LNCaP clone FGC (cell line): ENCODE measurements around the gene IQCE.

ENCODE experiments used
- DNase-seq: peaks from one replicate; pipeline ENCODE4 v3.0.0-alpha.2; 2011; ENCODE audit warnings: low read depth
- H3K4me3 ChIP-seq: 2 replicates; pipeline ENCODE4 v1.5.1; 2011; ENCODE audit warnings: mild to moderate bottlenecking, low read depth, low read length, control low read depth
- CTCF ChIP-seq: IDR thresholded peaks from 2 replicates; pipeline ENCODE4 v1.5.1; 2012; ENCODE audit warnings: mild to moderate bottlenecking; ENCODE audit not compliant: control insufficient read depth, insufficient read depth; ENCODE audit errors: extremely low read depth

IQCE gene

DNA sequence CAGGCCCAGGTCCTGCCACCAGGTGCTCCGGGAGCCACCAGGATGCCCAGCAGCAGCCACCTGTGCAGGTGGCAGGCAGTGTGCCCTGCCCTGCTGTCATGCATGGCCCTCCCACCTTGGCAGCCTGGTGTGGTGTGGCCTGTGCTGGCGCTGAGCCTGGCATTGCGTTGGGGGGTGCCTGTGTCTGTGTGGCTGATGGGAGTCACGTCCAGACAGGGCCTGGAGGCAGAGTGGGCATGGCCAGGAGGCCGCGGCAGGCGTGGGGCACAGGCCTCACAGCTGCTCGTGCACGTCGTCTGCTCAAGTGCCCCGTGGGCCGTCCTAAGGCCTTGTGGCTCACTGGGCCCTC is 81.7 kb downstream of the IQCE start:
- no peak for DNase-seq
- H3K4me3 ChIP-seq = no peak overlapping the region
- no peak for TF ChIP-seq CTCF

GRCh38 chr7:2640846-2641316 is 82.1 kb downstream of the IQCE start:
- no peak for TF ChIP-seq CTCF
- H3K4me3 ChIP-seq = no peak overlapping the region
- no peak for DNase-seq

GRCh38 chr7:2641406-2642393 is 82.9 kb downstream of the IQCE start:
- no peak overlapping the region for H3K4me3 ChIP-seq
- no peak for TF ChIP-seq CTCF
- DNase-seq = no peak

GRCh38 chr7:2643386-2644219 is 84.8 kb downstream of the IQCE start:
- no peak for DNase-seq
- H3K4me3 ChIP-seq = no peak overlapping the region
- TF ChIP-seq CTCF = peak; percentile 32; the same call in 1 of the 2 replicates

DNA sequence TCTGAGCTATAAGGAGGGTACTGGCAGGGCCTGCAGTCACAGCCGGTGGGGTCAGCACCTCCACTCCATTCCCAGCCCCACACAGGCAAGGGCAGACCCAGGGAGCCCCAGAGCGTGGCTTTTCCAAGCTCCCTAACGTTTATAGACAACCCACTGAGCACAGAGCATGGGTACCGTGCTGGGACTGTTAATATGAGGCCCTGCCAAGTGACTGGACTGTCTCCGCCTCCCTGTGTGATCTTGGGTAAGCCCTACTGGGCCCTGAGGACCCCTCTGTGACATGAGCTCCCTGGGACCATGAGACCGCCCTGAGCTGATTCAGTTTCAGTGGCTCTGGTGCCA is 85.4 kb downstream of the IQCE start:
- no peak for TF ChIP-seq CTCF
- H3K4me3 ChIP-seq = no peak overlapping the region
- DNase-seq = no peak

- no peak for DNase-seq
- no peak for TF ChIP-seq CTCF
- H3K4me3 ChIP-seq = no peak overlapping the region
These were observed 85.9 kb downstream of the IQCE start for GRCh38 chr7:2644562-2645273.
